NCI-H526 treated with DMSO at 0.1 percent for 48 hours (cell line): Measurements from ENCODE around the gene ACCSL.

ENCODE experiments used
- DNase-seq: peaks from one replicate; lab custom pipeline; 2025; lab: John Stamatoyannopoulos, UW

Gene ACCSL

DNA sequence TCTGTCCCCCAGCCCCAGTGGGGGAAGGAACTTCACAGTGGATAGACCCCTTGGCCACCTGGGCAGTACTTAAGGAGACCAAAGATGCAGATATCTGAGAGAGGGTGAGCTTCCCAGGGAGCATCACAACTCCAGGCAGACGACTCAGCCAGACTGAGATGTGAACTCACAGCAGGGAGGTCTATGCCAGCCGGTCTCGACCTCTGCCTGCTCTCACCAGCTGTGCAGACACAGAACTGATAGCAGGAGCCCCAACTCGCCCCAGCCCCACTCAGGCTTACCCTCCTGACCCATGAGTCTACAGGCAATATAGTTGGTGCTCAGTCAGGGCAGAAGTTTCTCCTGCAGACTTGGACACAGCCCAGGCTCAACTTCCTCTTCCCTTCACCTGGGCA, 29.7 kb upstream of the ACCSL start:
- DNase-seq, result no peak

DNA sequence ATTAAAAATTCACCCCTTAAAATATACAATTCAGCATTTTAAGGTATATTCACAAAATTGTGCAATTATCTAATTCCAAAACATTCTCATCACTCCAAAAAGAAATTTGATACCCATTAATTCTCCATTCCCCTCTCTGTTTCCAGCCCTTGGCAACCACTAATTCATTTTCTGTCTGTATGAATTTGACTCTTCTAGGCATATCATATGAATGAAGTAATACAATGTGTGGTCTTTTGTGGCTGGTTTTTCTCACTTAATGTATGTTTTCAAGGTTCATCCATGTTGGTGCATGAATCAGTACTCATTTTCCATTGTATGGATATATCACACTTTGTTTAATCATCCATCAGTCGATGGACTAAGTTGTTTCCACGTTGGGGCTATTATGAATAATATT, 29.0 kb upstream of the ACCSL start:
- DNase-seq, result no peak

DNA sequence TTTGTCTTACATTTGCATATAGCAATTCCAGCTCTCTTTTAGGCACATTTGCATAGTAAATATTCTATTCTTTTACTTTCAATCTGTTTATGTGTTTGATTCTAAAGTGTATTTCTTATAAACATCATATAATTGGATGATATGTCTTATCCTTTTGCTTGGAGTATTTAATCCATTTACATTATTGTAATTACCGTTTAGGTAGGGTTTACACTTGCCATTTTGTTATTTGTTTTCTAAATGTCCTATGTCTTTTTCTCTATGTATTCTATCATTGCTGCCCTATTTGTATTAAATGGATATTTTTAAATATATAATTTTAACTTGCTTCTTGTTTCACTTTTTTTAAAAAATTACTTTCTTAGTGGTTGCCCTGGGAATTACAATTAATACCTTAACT, 22.8 kb upstream of the ACCSL start:
- DNase-seq, result no peak

DNA sequence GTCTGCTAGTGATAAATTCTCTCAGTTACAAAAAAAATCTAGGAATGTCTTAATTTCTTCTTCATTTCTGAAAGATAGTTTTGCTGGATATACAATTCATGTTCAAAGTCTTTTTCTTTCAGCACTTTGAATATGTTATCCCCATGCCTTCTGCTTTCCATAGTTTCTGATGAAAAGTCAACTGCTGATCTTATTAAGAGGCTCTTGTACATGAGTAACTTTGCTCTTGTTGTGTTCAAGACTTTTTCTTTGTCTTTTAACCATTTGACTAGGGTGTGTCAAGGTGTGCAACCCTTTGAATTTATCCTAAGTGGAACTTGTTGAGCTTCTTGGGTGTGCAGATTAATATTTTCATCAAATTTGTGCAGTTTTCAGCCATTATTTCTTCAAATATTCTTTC, 22.1 kb upstream of the ACCSL start:
- no peak for DNase-seq

DNA sequence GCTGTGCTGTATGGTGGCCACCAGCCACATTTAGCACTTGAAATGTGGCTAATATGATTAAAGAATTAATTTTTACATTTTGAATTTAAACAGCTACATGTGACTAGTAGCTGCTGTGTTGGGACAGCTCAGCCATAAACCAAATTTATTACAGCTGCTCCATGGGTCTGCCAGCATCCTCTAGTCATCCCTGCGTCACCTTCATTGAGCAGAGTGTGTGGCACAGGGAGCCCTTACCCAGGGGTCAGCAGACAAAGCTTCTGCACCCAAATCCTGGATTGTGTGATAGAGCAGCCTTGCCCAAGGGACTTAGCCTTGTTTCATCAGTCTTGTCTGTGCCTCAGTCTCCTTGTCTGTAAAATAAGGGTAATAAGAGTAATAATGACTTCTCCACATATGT, 19.4 kb upstream of the ACCSL start:
- no peak for DNase-seq

DNA sequence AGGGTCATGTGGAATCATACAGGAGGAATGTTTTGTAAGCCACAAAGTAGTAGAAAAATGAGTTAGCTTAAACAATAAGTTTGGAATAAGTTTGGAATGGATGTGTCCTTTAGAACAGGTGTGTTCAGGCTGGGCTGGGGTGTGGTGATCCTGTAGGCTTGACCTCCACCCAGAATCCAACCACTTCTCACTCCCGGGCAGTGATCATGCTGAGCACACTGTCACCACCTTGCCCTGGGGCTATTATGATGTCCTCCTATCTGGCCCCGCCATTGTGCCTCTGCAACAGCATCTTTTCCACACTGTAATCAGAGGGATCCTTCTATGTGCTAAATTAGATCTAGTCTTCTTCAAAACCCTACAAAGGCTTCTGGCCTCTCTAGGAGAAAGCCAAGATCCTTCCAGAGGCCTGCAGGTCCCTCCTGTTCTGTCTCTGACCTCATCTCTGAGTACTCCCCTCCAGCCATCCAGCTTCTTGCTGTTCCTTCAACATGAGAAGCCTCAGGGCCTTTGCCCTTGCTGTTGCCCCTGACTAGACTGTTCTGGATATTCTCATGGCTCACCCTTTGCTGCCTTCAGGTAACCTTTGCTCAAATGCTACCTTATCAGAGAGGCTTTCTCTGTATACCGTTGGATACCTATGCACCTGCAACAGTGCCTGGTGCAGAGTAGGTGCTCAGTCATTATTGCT, 18.8 kb upstream of the ACCSL start:
- no peak for DNase-seq

DNA sequence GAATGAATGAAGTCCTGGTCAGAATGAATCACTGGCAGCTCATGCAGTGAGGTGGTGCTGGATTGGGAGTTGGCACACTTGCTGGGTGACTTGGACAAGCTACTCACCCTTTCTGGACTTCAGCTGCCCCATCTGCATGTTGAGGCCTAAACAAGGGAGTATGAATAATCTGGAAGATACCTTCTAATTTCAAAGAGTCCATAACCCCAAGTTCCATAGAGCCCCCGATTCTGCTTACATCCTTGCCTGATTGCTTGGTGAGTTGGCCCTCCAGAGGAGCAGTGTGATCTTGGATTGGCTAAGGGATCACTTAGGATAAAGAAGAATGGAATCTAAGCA, 18.3 kb upstream of the ACCSL start:
- DNase-seq, result no peak

DNA sequence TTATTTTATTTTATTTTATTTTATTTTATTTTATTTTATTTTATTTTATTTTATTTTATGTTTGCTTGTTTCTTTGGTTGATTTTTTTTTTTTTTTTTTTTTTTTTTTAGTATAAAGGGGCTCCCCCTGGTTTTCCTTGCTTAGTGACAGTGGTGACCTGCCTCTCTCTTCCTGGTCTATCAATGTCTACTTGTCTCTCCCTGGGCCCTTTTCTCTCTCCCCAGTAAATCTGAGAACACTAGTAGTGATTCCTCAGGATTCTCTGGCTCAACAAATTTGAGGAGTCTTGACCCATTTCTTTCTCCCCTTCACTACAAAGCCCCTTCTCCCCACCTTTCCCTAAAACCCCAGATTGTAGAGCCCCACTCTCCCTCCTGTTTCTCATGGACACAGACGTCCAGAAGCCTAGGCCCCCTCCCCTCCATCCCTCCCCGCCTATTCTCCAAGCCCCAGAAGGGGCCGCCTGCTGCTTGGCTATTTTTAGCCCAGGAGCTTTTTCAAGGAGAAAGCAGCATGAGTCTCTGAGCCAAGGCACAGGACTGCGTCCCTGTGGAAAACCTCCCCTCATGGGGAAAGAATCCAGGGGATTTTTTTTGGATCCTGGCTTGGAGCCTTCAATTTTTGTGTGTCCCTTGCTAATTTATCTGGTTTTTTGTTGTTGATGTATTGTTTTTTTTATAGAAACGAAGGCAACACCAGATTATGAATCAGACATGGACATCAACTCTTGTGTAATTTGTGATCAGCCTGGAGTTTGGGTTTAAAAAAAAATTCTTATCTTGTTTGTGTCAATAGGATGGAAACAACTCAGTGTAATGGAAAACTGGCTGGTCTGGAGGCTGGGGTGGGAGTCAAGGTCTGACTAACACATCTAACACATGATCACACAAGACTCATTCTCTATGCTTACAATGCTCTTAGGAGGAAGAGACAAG, 17.5 kb upstream of the ACCSL start:
- DNase-seq, result no peak

DNA sequence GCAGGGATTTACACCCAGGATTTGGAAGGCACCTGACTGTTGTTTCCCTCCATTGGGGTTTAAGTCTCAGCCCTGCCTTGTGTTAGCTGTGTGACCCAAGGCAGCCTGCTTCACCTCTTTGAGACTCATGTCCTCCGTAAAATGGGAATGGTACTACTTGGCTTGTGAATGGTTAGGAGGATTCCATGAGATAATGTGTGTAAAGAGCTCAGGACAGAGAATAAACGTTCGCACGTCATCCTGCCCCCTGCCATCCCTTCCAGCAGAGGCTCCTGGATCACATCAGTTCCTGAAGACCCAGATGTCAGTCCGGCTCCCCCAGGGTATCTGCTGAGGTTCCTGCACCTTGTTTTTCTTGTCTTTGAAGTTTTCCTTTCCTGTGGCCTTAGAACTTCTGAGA, 16.8 kb upstream of the ACCSL start:
- DNase-seq, result no peak

DNA sequence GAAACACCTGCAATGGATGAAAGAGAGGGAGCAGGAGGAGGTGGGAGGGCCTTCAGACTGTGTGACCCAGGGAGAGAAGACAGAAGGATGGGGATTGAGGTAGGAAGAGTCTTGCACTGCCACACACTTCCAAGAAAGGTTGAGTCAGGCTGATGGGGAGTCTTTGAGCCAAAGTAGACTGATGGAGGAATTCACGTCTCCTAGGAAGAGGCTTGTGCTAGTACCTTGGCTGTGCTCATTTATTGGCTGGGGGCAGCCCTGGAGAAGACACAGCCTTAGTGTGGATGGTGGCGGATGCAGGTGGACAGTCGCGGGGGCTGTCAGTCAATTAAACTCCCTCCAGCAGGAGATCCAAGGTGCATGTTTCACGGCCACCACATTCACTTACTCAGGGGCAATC, 16.2 kb upstream of the ACCSL start:
- DNase-seq, result no peak

DNA sequence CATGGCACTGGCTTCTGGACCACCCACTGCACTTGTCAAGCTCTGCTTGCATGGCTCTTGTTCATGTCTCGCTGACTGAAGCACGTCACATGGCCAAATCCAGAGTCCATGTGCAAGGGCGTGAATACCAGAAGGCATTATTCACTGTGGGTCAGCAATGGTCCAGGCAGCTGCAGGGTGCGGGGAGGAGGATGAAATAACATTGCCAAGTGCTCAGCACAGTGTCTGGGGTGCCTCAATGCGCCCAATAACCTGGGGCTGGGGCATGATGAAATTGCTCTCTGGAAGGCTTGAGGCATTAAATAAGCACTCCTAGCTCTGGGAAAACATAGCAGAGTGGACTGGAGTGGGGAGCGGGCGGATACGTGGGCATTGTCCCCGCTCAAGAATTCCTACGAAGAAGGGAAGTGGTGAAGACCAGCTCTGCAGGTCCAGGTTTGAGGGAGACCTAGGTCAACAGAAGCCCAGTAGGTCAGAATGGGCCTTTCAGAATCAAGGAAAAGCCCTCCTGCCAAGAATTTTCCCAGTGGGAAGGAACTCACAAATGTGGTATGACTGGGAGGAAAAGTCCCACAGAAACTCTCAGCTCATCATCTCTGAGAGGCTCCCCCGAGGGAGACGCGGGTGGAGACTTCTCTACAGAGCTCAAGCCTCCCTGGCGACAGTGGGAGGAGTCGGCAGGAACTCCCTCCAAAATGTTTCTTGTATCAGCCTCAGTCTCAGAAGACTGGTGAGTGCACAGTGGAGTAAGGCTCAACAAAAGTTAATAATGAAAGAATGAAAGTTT, 15.3 kb upstream of the ACCSL start:
- DNase-seq, result no peak

DNA sequence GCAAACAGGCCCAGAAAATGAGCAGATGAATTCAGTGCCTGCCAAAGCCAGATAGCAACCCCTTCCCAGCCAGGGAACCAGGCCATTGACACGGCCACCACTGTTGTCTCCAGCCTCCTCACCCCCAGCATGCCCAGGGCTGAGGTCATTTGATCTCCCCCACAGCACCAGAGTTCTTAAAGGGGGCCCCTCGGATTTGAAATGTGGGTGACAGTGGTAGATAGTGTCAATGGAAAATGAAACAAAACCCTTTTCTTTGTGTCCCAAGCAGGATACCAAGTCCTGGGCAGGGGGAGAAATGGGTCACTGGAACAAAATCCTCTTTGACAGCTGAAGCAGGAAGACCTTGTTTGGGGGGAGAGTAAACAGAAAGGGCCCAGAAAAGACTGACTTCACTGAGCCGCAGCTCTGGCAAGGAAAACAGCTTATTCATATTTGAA, 14.3 kb upstream of the ACCSL start:
- DNase-seq, result no peak

DNA sequence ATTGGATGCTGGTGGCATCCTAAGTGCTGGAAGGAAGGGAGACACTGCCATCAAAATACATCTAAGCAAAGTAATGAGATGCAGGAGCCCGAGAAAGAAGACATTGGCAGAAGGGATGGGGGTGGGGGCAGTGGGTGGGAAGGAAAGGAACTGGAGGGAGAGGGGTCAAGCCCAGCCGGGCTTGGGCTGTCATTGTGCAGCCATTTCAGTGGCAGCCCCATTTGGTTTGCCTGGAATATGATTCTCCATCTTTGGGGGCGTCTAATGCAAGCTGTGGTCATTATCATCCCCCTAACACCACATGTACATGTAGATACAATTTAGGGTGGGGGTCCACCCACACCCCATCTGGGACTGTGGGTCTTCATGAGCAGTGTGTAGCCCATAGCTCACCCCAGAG, 13.9 kb upstream of the ACCSL start:
- no peak for DNase-seq

DNA sequence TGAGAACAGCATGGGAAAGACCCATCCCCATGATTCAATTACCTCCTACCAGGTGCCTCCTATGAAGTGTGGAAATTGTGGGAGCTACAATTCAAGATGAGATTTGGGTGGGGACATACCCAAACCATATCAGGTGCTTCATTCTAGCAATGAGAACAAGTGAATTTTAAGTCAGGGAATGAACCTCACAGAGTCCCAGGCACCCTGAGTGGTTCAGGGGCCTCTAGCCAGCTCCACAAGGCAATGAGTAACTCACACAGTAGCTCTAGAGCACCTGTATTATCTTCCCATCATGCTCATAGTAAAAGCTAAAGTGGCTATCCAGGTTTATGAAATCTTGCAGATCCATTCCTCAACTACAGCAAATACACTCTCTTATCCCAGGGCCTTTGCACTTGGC, 13.1 kb upstream of the ACCSL start:
- DNase-seq, result no peak

DNA sequence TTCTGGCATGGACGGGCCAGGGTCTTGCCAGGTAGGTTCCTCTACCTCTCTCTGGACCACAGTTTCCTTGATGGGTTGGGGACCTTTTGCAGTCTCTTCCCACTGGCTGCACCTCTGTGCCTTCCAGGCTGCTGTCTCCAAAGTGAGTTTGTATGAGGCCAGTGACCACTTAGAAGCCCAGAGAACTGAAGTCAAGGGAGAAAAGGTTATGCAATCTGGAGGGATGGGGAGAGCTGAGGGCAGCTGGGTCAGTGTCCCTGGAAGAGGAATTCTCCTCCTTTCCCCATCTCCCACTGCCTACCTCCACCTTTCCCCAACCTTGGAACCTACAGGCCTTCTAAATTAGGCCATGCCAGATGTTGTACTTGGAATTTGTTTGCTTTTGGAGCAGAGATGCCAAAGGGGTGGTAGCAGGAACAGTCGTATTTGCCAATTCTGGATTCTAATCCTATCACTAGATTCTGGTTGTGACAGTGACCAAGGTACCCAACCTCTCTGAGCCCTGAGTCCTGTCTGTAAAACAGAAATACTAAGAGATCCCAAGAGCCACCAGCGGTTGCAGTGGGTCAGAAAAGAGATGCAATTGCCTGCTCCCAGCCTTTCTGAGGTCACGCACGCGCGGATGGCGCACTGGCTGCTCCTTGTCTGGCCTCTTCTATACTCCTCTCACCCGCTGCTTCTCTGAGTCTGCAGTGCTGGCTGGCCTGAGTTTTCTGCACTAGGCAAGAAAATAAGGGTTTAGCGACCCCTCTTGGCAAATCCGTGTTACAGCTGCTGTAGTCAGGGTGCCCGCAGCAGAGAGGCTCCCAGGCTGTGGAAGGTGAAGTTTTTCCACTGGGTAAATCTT, 10.7 kb upstream of the ACCSL start:
- DNase-seq, result peak; percentile 72

DNA sequence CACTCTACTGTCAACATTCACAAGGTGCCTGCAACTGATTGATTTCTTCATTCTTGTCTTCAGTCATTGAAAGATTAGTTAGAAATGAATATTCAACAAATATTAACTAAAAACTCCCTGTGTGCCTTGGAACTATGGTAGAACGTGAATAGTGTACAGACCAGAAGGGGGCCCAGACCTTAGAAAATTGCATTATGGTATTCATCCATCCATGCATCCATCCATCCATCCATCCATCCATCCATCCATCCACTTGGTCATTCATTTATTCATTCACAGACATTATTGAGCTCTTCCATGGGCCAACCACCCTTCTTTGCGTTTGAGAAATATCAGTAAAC, 10.2 kb upstream of the ACCSL start:
- DNase-seq, result no peak

DNA sequence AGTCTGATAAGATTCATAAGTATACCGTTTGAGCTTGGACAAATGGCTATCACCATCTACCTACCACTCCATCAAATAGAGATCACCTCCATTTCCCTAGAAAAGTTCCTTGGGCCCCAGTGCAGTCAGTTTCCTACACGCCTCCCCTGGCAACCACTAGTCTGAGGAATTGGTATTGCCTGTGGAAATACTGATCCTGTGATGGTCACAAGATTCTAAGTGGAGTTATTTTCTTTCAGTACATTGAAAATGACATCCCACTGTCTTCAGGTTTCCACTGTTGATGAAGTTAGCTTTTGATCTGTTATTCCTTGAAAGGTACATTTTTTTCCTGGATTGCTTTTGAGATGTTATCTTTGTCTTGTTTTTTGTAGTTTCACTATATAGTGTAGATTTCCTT, 4.6 kb upstream of the ACCSL start:
- DNase-seq, result no peak

DNA sequence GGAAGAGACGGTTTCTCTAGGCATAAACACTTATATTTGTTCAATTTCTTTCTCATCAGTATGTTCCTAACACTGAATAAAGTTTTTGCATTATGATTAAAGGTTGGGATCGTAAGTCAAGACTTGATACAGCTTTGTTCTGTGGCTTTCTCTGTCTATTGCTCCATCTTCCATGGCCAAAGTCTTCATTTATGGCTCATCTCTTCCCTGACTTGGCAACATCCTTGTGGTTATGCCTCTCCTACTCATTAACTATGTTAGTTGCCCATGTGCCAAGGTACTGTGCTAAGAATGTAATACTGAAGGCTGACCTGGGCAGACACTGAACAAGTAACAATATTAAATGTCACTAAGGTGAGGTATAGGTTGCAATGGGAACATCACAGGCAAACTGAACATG, 1.6 kb upstream of the ACCSL start:
- no peak for DNase-seq

DNA sequence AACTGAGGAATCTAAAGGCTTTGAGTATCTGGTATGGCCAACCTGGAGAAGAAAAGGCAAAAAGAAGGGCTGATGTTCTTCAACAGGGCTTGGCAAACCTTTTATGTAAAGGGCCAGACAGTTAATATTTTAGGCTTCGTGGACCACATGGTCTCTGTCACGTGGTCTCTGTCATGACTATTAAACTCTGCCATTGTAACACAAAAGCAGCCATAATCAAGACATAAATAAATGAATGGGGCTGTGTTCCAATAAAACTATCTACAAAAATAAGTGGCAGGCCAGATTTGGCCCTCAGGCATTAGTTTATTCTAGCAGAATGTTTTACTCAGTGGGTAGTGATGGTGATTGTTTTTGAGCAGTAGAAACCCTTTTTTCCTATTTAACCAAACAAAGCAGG, 483 bp upstream of the ACCSL start:
- DNase-seq, result no peak

DNA sequence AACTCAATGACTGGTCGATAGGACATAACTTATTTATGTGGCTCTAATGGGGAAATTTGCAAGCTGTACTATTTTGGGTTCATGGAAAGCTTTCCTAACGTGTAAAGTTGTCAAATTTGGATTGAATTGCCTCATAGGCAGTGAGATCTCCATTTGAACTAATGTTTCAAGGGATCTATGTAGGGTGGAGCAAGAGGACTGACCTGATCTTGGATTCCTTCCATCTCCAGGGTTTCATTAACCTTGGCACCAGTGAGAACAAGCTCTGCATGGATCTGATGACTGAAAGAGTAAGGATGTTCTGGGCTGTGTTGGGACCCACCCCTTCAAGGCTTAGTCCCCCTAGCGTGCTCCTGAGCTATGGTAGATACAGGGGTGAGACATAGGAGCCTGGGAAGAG, 2.1 kb downstream of the ACCSL start:
- DNase-seq, result no peak

DNA sequence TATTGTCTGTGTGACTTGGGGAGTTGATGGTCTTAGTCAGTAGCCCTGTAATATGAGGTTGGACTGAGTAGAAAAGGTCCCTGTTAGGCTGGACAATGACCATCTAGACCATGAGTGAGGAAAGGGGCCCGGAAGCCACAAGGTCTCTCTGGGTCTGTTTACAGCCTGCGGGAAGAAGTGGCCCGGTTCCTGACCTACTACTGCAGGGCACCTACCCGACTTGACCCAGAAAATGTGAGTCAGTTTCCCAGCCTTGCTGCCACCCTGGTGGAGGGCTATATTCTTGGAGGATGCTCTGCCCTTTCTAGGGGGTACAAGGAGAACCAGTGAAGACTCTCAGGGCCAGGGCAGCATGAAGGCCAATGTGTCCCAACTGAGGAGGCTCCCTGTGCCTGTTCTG, 3.4 kb downstream of the ACCSL start:
- DNase-seq, result no peak

DNA sequence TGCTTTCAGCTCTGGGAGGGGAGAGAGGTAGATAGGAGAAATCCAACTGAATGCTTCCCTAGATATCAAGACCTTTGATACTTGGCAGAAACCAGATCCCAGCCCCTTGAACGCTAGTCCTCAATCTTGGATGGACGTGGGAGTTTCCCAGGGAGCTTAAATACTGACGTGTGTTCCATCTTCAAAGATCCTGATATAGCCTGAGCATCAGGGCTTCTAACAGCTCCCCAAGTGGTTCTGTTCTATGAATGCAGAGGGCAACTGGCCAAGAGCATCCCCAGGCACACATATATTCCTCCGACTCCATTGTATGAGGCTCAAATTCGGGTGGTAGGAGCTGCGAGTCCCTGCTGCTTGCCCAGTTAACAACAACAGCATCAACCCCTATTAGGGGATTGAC, 9.6 kb downstream of the ACCSL start:
- DNase-seq, result no peak
